Ishikawa (cell line): ENCODE data around the gene KIRREL3.

ENCODE experiments used
- CEBPB ChIP-seq: IDR thresholded peaks from 2 replicates; pipeline ENCODE4 v1.6.1; 2012
- CREB1 ChIP-seq: IDR thresholded peaks from 2 replicates; pipeline ENCODE4 v1.6.1; 2012; ENCODE audit warnings: low read depth
- EGR1 ChIP-seq: IDR thresholded peaks from 2 replicates; pipeline ENCODE4 v1.6.1; 2012
- EP300 ChIP-seq: IDR thresholded peaks from 2 replicates; pipeline ENCODE4 v1.6.1; 2012; ENCODE audit warnings: borderline replicate concordance
- FOXM1 ChIP-seq: IDR thresholded peaks from 2 replicates; pipeline ENCODE4 v1.6.1; 2012; ENCODE audit warnings: low read depth, borderline replicate concordance
- MAX ChIP-seq: IDR thresholded peaks from 2 replicates; pipeline ENCODE4 v1.6.1; 2012
- NFIC ChIP-seq: IDR thresholded peaks from 2 replicates; pipeline ENCODE4 v1.6.1; 2012
- RAD21 ChIP-seq: IDR thresholded peaks from 2 replicates; pipeline ENCODE4 v1.6.1; 2012; ENCODE audit warnings: low read depth
- REST ChIP-seq: IDR thresholded peaks from 2 replicates; pipeline ENCODE4 v1.6.1; 2012; ENCODE audit warnings: low read depth, mild to moderate bottlenecking
- TAF1 ChIP-seq: IDR thresholded peaks from 2 replicates; pipeline ENCODE4 v1.6.1; 2012; ENCODE audit warnings: low read depth, mild to moderate bottlenecking
- TCF12 ChIP-seq: IDR thresholded peaks from 2 replicates; pipeline ENCODE4 v1.6.1; 2012; ENCODE audit warnings: low read depth
- TEAD4 ChIP-seq: IDR thresholded peaks from 2 replicates; pipeline ENCODE4 v1.6.1; 2012
- USF1 ChIP-seq: IDR thresholded peaks from 2 replicates; pipeline ENCODE4 v1.6.1; 2012
- YY1 ChIP-seq: IDR thresholded peaks from 2 replicates; pipeline ENCODE4 v1.6.1; 2012; ENCODE audit warnings: low read depth
- ZBTB7A ChIP-seq: IDR thresholded peaks from 2 replicates; pipeline ENCODE4 v1.6.1; 2012; ENCODE audit warnings: low read depth

Gene KIRREL3

GRCh38 chr11:126963603-126964363, 36.8 kb downstream of the KIRREL3 start:
- TF ChIP-seq CREB1 (no peak), TCF12 (no peak), MAX (no peak), EP300 (no peak), ZBTB7A (no peak), USF1 (no peak)

GRCh38 chr11:126963115-126963514, 37.5 kb downstream of the KIRREL3 start:
- TF ChIP-seq ZBTB7A (no peak), EP300 (no peak), YY1 (no peak), EGR1 (no peak), RAD21 (no peak), USF1 (no peak), CEBPB (no peak), TCF12 (no peak), REST (no peak), TEAD4 (no peak), CREB1 (no peak), TAF1 (no peak), MAX (no peak), FOXM1 (no peak), NFIC (no peak)

- TF ChIP-seq EGR1: no peak
- TF ChIP-seq TEAD4: no peak
- TF ChIP-seq REST: no peak
- TF ChIP-seq RAD21: no peak
- TF ChIP-seq TCF12: no peak
- TF ChIP-seq EP300: no peak
- TF ChIP-seq MAX: no peak
- TF ChIP-seq FOXM1: no peak
- no peak for TF ChIP-seq TAF1
- no peak for TF ChIP-seq YY1
- no peak for TF ChIP-seq CREB1
- TF ChIP-seq NFIC: no peak
- no peak for TF ChIP-seq CEBPB
- TF ChIP-seq ZBTB7A: no peak
Observed at GRCh38 chr11:126959700-126960099, 40.9 kb downstream of the KIRREL3 start.

- TF ChIP-seq MAX (no peak), NFIC (no peak)
Observed at GRCh38 chr11:126956635-126957034, 43.9 kb downstream of the KIRREL3 start.

- TF ChIP-seq ZBTB7A: no peak
- no peak for TF ChIP-seq CEBPB
- TF ChIP-seq TCF12: no peak
- TF ChIP-seq MAX: no peak
- TF ChIP-seq EP300: no peak
- no peak for TF ChIP-seq REST
- no peak for TF ChIP-seq FOXM1
- TF ChIP-seq CREB1: no peak
- no peak for TF ChIP-seq EGR1
- TF ChIP-seq USF1: no peak
- TF ChIP-seq YY1: no peak
- TF ChIP-seq TEAD4: no peak
Observed at GRCh38 chr11:126951465-126951864, 49.1 kb downstream of the KIRREL3 start.
